Measurements from ENCODE around the gene SLC16A5.

- TF ChIP-seq, protein P1, sequence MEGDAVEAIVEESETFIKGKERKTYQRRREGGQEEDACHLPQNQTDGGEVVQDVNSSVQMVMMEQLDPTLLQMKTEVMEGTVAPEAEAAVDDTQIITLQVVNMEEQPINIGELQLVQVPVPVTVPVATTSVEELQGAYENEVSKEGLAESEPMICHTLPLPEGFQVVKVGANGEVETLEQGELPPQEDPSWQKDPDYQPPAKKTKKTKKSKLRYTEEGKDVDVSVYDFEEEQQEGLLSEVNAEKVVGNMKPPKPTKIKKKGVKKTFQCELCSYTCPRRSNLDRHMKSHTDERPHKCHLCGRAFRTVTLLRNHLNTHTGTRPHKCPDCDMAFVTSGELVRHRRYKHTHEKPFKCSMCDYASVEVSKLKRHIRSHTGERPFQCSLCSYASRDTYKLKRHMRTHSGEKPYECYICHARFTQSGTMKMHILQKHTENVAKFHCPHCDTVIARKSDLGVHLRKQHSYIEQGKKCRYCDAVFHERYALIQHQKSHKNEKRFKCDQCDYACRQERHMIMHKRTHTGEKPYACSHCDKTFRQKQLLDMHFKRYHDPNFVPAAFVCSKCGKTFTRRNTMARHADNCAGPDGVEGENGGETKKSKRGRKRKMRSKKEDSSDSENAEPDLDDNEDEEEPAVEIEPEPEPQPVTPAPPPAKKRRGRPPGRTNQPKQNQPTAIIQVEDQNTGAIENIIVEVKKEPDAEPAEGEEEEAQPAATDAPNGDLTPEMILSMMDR (IDR thresholded peaks at IDR 0.05; ENCODE audit: insufficient read depth, low read depth, low read length): no peak
- no peak for TF ChIP-seq EZH2 (IDR thresholded peaks at IDR 0.05; ENCODE audit: insufficient read depth, low read length)
Measured at GRCh38 chr17:75142236-75142971, 54.6 kb downstream of the SLC16A5 start.

All from astrocyte (in vitro differentiated cells and primary cell).